ENCODE measurements around the gene DCP2. TPM values are rescaled to one million over a fixed set of nuclear protein-coding genes. Genes with fewer than 3 reads are reported as not detected.

DCP2 gene
- total and polyA plus RNA-seq, 2 donors (not counting 1 experiment from before 2014, with no cell fraction given): 7.9 to 19.5 TPM

GRCh38 chr5:113003763-113004162 lies 27.2 kb downstream of the DCP2 start:
- DNase-seq (ENCODE audit: low read depth in 2 of 2): no peak
- Histone ChIP-seq H3K27ac (ENCODE audit: insufficient read depth, low read length) (no peak overlapping the region), H3K36me3 (ENCODE audit: control insufficient read depth, insufficient read depth, low read length) (no peaks in the 10 kb centered on the region), H4K20me1 (ENCODE audit: control insufficient read depth, extremely low read depth, insufficient read depth, low read length) (no peaks in the 10 kb centered on the region), H3K4me2 (ENCODE audit: extremely low read depth, insufficient read depth, low read length) (no peak overlapping the region), H2AFZ (ENCODE audit: low read length) (no peak overlapping the region), H3K9me3 (ENCODE audit: control insufficient read depth, insufficient read depth, low read depth, low read length) (no peaks in the 10 kb centered on the region), H3K4me1 (ENCODE audit: control insufficient read depth, extremely low read depth, insufficient read depth, low read length) (peaks cover 2% of the 10 kb centered on the region), H3K4me3 (replicated peaks in 1 of 4; ENCODE audit: control extremely low read depth in 1 of 4, insufficient read depth in 1 of 4, low read depth in 3 of 4, low read length in 4 of 4) (no peak overlapping the region), H3K9ac (ENCODE audit: insufficient read depth, low read length) (no peak overlapping the region), H3K79me2 (ENCODE audit: control insufficient read depth, insufficient read depth, low read length) (peaks cover under 1% of the 10 kb centered on the region), H3K27me3 (ENCODE audit: control insufficient read depth, insufficient read depth, low read length) (no peaks in the 10 kb centered on the region)
- no peak for TF ChIP-seq EZH2 (IDR thresholded peaks at IDR 0.05; ENCODE audit: low read length, missing control alignments)
- TF ChIP-seq, protein P1, sequence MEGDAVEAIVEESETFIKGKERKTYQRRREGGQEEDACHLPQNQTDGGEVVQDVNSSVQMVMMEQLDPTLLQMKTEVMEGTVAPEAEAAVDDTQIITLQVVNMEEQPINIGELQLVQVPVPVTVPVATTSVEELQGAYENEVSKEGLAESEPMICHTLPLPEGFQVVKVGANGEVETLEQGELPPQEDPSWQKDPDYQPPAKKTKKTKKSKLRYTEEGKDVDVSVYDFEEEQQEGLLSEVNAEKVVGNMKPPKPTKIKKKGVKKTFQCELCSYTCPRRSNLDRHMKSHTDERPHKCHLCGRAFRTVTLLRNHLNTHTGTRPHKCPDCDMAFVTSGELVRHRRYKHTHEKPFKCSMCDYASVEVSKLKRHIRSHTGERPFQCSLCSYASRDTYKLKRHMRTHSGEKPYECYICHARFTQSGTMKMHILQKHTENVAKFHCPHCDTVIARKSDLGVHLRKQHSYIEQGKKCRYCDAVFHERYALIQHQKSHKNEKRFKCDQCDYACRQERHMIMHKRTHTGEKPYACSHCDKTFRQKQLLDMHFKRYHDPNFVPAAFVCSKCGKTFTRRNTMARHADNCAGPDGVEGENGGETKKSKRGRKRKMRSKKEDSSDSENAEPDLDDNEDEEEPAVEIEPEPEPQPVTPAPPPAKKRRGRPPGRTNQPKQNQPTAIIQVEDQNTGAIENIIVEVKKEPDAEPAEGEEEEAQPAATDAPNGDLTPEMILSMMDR (conservative IDR thresholded peaks at IDR 0.05 in 1 of 2, IDR thresholded peaks at IDR 0.05 in 1 of 2; ENCODE audit: low read depth in 1 of 2, low read length in 2 of 2): no peak

GRCh38 chr5:113005454-113005853 lies 28.9 kb downstream of the DCP2 start:
- Histone ChIP-seq H3K4me2 (ENCODE audit: extremely low read depth, insufficient read depth, low read length) (no peak overlapping the region), H3K27ac (ENCODE audit: insufficient read depth, low read length) (no peak overlapping the region), H3K9me3 (ENCODE audit: control insufficient read depth, insufficient read depth, low read depth, low read length) (no peaks in the 10 kb centered on the region), H3K9ac (ENCODE audit: insufficient read depth, low read length) (no peak overlapping the region), H3K4me3 (replicated peaks in 1 of 4; ENCODE audit: control extremely low read depth in 1 of 4, insufficient read depth in 1 of 4, low read depth in 3 of 4, low read length in 4 of 4) (no peak overlapping the region), H3K79me2 (ENCODE audit: control insufficient read depth, insufficient read depth, low read length) (no peaks in the 10 kb centered on the region), H4K20me1 (ENCODE audit: control insufficient read depth, extremely low read depth, insufficient read depth, low read length) (no peaks in the 10 kb centered on the region), H2AFZ (ENCODE audit: low read length) (no peak overlapping the region), H3K4me1 (ENCODE audit: control insufficient read depth, extremely low read depth, insufficient read depth, low read length) (no peaks in the 10 kb centered on the region), H3K36me3 (ENCODE audit: control insufficient read depth, insufficient read depth, low read length) (no peaks in the 10 kb centered on the region), H3K27me3 (ENCODE audit: control insufficient read depth, insufficient read depth, low read length) (no peaks in the 10 kb centered on the region)
- TF ChIP-seq, protein P1 (conservative IDR thresholded peaks at IDR 0.05 in 1 of 2, IDR thresholded peaks at IDR 0.05 in 1 of 2; ENCODE audit: low read depth in 1 of 2, low read length in 2 of 2): no peak
- TF ChIP-seq EZH2 (IDR thresholded peaks at IDR 0.05; ENCODE audit: low read length, missing control alignments): no peak
- peak; percentile 29 to 64 for DNase-seq (ENCODE audit: low read depth in 2 of 2)

GRCh38 chr5:113017881-113018635 lies 41.5 kb downstream of the DCP2 start:
- no peaks in the 10 kb centered on the region for H3K27me3 ChIP-seq (ENCODE audit: control insufficient read depth, insufficient read depth, low read length)
- H3K27ac ChIP-seq (ENCODE audit: insufficient read depth, low read length): no peak overlapping the region
- no peaks in the 10 kb centered on the region for H3K79me2 ChIP-seq (ENCODE audit: control insufficient read depth, insufficient read depth, low read length)
- H2AFZ ChIP-seq (ENCODE audit: low read length): no peak overlapping the region
- TF ChIP-seq, protein P1 (conservative IDR thresholded peaks at IDR 0.05 in 1 of 2, IDR thresholded peaks at IDR 0.05 in 1 of 2; ENCODE audit: low read depth in 1 of 2, low read length in 2 of 2): no peak
- no peak for TF ChIP-seq EZH2 (IDR thresholded peaks at IDR 0.05; ENCODE audit: low read length, missing control alignments)
- no peak overlapping the region for H3K4me3 ChIP-seq (replicated peaks in 1 of 4; ENCODE audit: control extremely low read depth in 1 of 4, insufficient read depth in 1 of 4, low read depth in 3 of 4, low read length in 4 of 4)
- no peaks in the 10 kb centered on the region for H3K4me1 ChIP-seq (ENCODE audit: control insufficient read depth, extremely low read depth, insufficient read depth, low read length)
- H3K9me3 ChIP-seq (ENCODE audit: control insufficient read depth, insufficient read depth, low read depth, low read length): no peaks in the 10 kb centered on the region
- peak in 1 of 2 donors; percentile 92 for DNase-seq (ENCODE audit: low read depth in 2 of 2)
- no peak overlapping the region for H3K9ac ChIP-seq (ENCODE audit: insufficient read depth, low read length)
- H3K4me2 ChIP-seq (ENCODE audit: extremely low read depth, insufficient read depth, low read length): no peak overlapping the region
- H4K20me1 ChIP-seq (ENCODE audit: control insufficient read depth, extremely low read depth, insufficient read depth, low read length): no peaks in the 10 kb centered on the region
- H3K36me3 ChIP-seq (ENCODE audit: control insufficient read depth, insufficient read depth, low read length): no peaks in the 10 kb centered on the region

Measured in fibroblast of lung (primary cell).